HCT116 (cell line): ENCODE data around the gene SWAP70. TPM values are rescaled to one million over a fixed set of nuclear protein-coding genes. Genes with fewer than 3 reads are reported as not detected.

Experiments used
- ATAC-seq: fragments of 200-7000 bp; cut with Tn5 transposase; 2 replicates; pipeline ENCODE4 v1.9.1; 2020; ENCODE audit warnings: mild to moderate bottlenecking, moderate library complexity
- BruUV-seq: library from RNA; stranded (reverse); fragments of 400-500 nt; replicated peaks from 2 replicates; lab custom pipeline; 2021; lab: Mats Ljungman, UMichigan
- CTCF ChIA-PET: fragments of 300-600 bp; sonication (Branson Sonifier 250); formaldehyde crosslinking; loops from one replicate; lab custom pipeline; 2021; ENCODE audit warnings: antibody characterized with exemption; lab: Charles Lee
- POLR2A ChIA-PET: fragments of 300-600, 350-600 bp; sonication (Branson Sonifier 250); formaldehyde crosslinking; loops from one replicate; lab custom pipeline; 2021; ENCODE audit warnings: antibody characterized with exemption; lab: Charles Lee
- RAD21 ChIA-PET, 2 experiments: fragments of 300-600 bp; sonication (Branson Sonifier 250); formaldehyde crosslinking; loops; one replicate each; lab custom pipeline; 2023; ENCODE audit warnings: low total read pairs in 2 of 2; ENCODE audit not compliant: uncharacterized antibody in 2 of 2, unreplicated experiment in 2 of 2, low non-redundant PET in 1 of 2; lab: Charles Lee
- DNase-seq: peaks from one replicate; pipeline ENCODE4 v3.0.0-alpha.2; 2010; ENCODE audit warnings: low read depth, low spot score
- H2AFZ ChIP-seq: fragments of 200-600 bp; shearing (Covaris generic), sonication (generic); 2 replicates; pipeline ENCODE4 v1.6.1; 2017; ENCODE audit warnings: low read depth, mixed run types, mixed read lengths, antibody characterized with exemption, low read length; ENCODE audit not compliant: poor library complexity, severe bottlenecking
- H3K27ac ChIP-seq: 2 replicates; pipeline ENCODE4 v1.5.1; 2012; ENCODE audit warnings: low read depth, low read length
- H3K27me3 ChIP-seq: fragments of 200-600 bp; sonication (generic); 2 replicates; pipeline ENCODE4 v1.6.1; 2016; ENCODE audit warnings: mixed run types, low read length, mixed read lengths; ENCODE audit not compliant: insufficient read depth
- H3K36me3 ChIP-seq, 2 experiments: fragments of 200-500 bp in 1 of 2; fragments of 200-600 bp in 1 of 2; sonication (Bioruptor generic) in 1 of 2; sonication (generic) in 1 of 2; 2 replicates each; pipeline versions ENCODE4 v1.5.1 to v1.6.1; 2014 to 2016; ENCODE audit warnings: low read length in 2 of 2, inconsistent platforms in 1 of 2, mixed read lengths in 1 of 2, mixed run types in 1 of 2; ENCODE audit not compliant: insufficient read depth in 2 of 2, control insufficient read depth in 1 of 2
- H3K4me1 ChIP-seq, 2 experiments: fragments of 200-600 bp in 1 of 2; sonication (generic) in 1 of 2; 2 replicates each; pipeline versions ENCODE4 v1.5.1 to v1.6.1; 2012 to 2017; ENCODE audit warnings: low read length in 2 of 2, inconsistent platforms in 1 of 2, mild to moderate bottlenecking in 1 of 2, mixed read lengths in 1 of 2, mixed run types in 1 of 2, moderate library complexity in 1 of 2; ENCODE audit not compliant: insufficient read depth in 2 of 2, control insufficient read depth in 1 of 2
- H3K4me2 ChIP-seq: fragments of 200-600 bp; sonication (generic); 2 replicates; pipeline ENCODE4 v1.6.1; 2017; ENCODE audit warnings: mixed run types, low read length, mixed read lengths
- H3K4me3 ChIP-seq, 2 experiments: fragments of 200-600 bp in 1 of 2; sonication (generic) in 1 of 2; replicated peaks in 1 of 2; 2 replicates each; pipeline ENCODE4 v1.5.1; 2011 to 2016; ENCODE audit warnings: low read length in 2 of 2, control low read depth in 1 of 2, low read depth in 1 of 2, mild to moderate bottlenecking in 1 of 2, mixed read lengths in 1 of 2, mixed run types in 1 of 2
- H3K79me2 ChIP-seq: fragments of 200-600 bp; sonication (generic); 2 replicates; pipeline ENCODE4 v1.6.1; 2017; ENCODE audit warnings: mild to moderate bottlenecking, mixed run types, low read length, moderate library complexity, mixed read lengths; ENCODE audit not compliant: insufficient read depth
- H3K9ac ChIP-seq: fragments of 200-600 bp; sonication (generic); 2 replicates; pipeline ENCODE4 v1.6.1; 2016; ENCODE audit warnings: low read length, mixed read lengths
- H3K9me2 ChIP-seq: fragments of 200-600 bp; sonication (generic), shearing (Covaris generic); 2 replicates; pipeline ENCODE4 v1.6.1; 2017; ENCODE audit warnings: mixed run types, mild to moderate bottlenecking, moderate library complexity; ENCODE audit not compliant: insufficient read depth
- H3K9me3 ChIP-seq, 2 experiments: fragments of 200-500 bp in 1 of 2; fragments of 200-600 bp in 1 of 2; sonication (Bioruptor generic) in 1 of 2; sonication (generic) in 1 of 2; 2 replicates each; pipeline ENCODE4 v1.6.1; 2014 to 2017; ENCODE audit warnings: low read length in 2 of 2, mixed read lengths in 2 of 2, inconsistent platforms in 1 of 2, low read depth in 1 of 2, mild to moderate bottlenecking in 1 of 2, mixed run types in 1 of 2, moderate library complexity in 1 of 2; ENCODE audit not compliant: control insufficient read depth in 1 of 2, insufficient read depth in 1 of 2
- H4K20me1 ChIP-seq: fragments of 200-600 bp; sonication (generic), shearing (Covaris generic); 2 replicates; pipeline ENCODE4 v1.6.1; 2017; ENCODE audit warnings: mixed run types, mild to moderate bottlenecking, moderate library complexity; ENCODE audit not compliant: insufficient read depth
- CBX3 ChIP-seq: IDR thresholded peaks from 2 replicates; pipeline ENCODE4 v1.6.1; 2012; ENCODE audit warnings: low read depth
- JUND ChIP-seq: IDR thresholded peaks from 2 replicates; pipeline ENCODE4 v1.6.1; 2012
- POLR2A ChIP-seq: IDR thresholded peaks from 2 replicates; pipeline ENCODE4 v1.7.0; 2011; ENCODE audit warnings: borderline replicate concordance; ENCODE audit not compliant: insufficient read depth, insufficient read length; ENCODE audit errors: extremely low read depth
- RAD21 ChIP-seq: IDR thresholded peaks from 2 replicates; pipeline ENCODE4 v1.6.1; 2012; ENCODE audit warnings: low read depth, mild to moderate bottlenecking
- SIN3A ChIP-seq: IDR thresholded peaks from 2 replicates; pipeline ENCODE4 v1.6.1; 2012; ENCODE audit warnings: low read depth
- SP1 ChIP-seq: IDR thresholded peaks from 2 replicates; pipeline ENCODE4 v1.6.1; 2012; ENCODE audit warnings: low read depth
- TCF7L2 ChIP-seq: IDR thresholded peaks from 2 replicates; pipeline ENCODE4 v1.7.0; 2011; ENCODE audit warnings: borderline replicate concordance, inconsistent platforms; ENCODE audit not compliant: insufficient read depth, insufficient read length; ENCODE audit errors: extremely low read depth
- intact Hi-C: fragments of 100-400 bp; cut with micrococcal nuclease; formaldehyde crosslinking; loops from 2 replicates; pipeline ENCODE4 v1.10.0; 2022
- total RNA-seq: library from RNA; stranded (reverse); gene quantifications from one replicate; pipeline ENCODE4 v1.2.1, GENCODE V29; 2021; ENCODE audit not compliant: unreplicated experiment
- TF ChIP-seq, protein P1 (sequence below), 3 experiments: fragments of 200-600 bp in 1 of 3; sonication (generic) in 1 of 3; IDR thresholded peaks in 2 of 3; conservative IDR thresholded peaks in 1 of 3; 2 replicates each; pipeline ENCODE4 v1.5.1; 2012 to 2017; ENCODE audit warnings: low read depth in 2 of 3, low read length in 2 of 3, antibody characterized with exemption in 1 of 3, borderline replicate concordance in 1 of 3, control low read depth in 1 of 3, mild to moderate bottlenecking in 1 of 3, mixed read lengths in 1 of 3, mixed run types in 1 of 3, moderate library complexity in 1 of 3; ENCODE audit not compliant: insufficient read depth in 1 of 3
- TF ChIP-seq, protein P2 (sequence below): IDR thresholded peaks from 2 replicates; pipeline ENCODE4 v1.6.1; 2012; ENCODE audit warnings: low read depth

Gene SWAP70
- total RNA-seq, 1 experiment from 2014 or later, result 20.6 TPM

DNA sequence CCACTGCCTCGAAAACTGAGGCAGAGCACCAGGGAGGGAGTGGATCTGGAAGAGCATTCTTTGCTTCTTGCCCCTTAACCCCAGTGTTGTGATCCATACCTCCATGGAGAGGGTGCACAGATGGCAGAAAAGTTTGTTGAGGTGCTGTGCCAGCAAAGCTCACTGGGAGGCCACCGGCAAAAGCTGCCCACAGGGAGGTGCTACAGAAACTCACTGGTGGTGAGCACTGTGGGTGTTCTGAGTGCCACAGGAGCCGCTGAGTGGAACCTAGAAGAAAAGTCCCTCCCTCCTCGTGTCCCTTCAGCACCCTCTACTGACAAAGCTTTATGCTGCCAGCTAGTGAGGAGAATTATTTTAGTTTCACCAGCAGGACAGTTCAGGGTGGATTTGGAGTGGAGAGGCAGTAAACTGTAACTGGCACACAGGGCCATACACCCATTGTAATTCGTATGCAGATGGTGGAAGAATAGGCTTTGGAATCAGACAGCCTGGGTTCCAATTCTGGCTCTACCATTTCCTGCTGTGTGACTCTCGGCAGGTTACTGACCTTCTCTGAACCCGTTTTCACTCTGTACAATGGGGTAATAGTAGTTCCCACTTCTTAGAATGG, 84.6 kb downstream of the SWAP70 start:
- no TSS peak for BruUV-seq
- no peak overlapping the region for H3K9ac ChIP-seq
- no peak overlapping the region for H3K4me2 ChIP-seq
- no peak overlapping the region for H2AFZ ChIP-seq
- H3K4me1 ChIP-seq, result peaks cover 3 to 8% of the 10 kb centered on the region in 2 experiments; a peak in 3 of 4 replicates
- H4K20me1 ChIP-seq, result no peaks in the 10 kb centered on the region
- DNase-seq, result peak; percentile 70
- H3K4me3 ChIP-seq, result no peak overlapping the region
- H3K79me2 ChIP-seq, result no peaks in the 10 kb centered on the region
- intact Hi-C loops, result loop anchor here (1.0 to 2.0 kb wide), 2 partner anchors 135 to 214 kb away; no protein-coding TSS in a partner anchor
- TF ChIP-seq, protein P1, sequence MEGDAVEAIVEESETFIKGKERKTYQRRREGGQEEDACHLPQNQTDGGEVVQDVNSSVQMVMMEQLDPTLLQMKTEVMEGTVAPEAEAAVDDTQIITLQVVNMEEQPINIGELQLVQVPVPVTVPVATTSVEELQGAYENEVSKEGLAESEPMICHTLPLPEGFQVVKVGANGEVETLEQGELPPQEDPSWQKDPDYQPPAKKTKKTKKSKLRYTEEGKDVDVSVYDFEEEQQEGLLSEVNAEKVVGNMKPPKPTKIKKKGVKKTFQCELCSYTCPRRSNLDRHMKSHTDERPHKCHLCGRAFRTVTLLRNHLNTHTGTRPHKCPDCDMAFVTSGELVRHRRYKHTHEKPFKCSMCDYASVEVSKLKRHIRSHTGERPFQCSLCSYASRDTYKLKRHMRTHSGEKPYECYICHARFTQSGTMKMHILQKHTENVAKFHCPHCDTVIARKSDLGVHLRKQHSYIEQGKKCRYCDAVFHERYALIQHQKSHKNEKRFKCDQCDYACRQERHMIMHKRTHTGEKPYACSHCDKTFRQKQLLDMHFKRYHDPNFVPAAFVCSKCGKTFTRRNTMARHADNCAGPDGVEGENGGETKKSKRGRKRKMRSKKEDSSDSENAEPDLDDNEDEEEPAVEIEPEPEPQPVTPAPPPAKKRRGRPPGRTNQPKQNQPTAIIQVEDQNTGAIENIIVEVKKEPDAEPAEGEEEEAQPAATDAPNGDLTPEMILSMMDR (IDR thresholded peaks at IDR 0.05 in 2 of 3, conservative IDR thresholded peaks at IDR 0.05 in 1 of 3; ENCODE audit: borderline replicate concordance in 1 of 3, insufficient read depth in 1 of 3, low read depth in 2 of 3, low read length in 2 of 3), result peak; percentile 73 to 96 (median 79)
- TF ChIP-seq RAD21 (peak; percentile 92), CBX3 (no peak)
- TF ChIP-seq, all 23 proteins: peak for 2
- no peaks in the 10 kb centered on the region for H3K9me3 ChIP-seq
- peak; percentile 98 for ATAC-seq
- H3K9me2 ChIP-seq, result no peaks in the 10 kb centered on the region
- CTCF ChIA-PET, result interaction anchor here (0.6 to 3.6 kb wide), 15 partner anchors 11 to 1502 kb away, joined by 3 to 25 read pairs (median 4); partner anchors contain the start of gene ADM
- no peaks in the 10 kb centered on the region for H3K36me3 ChIP-seq
- POLR2A ChIA-PET, result interaction anchor here (0.7 to 1.9 kb wide), 2 partner anchors 11 to 135 kb away, joined by 3 to 4 read pairs; no protein-coding TSS in a partner anchor
- RAD21 ChIA-PET, result interaction anchor here (0.6 to 1.9 kb wide), 7 partner anchors 11 to 241 kb away, joined by 3 to 5 read pairs (median 3); no protein-coding TSS in a partner anchor
- no peak overlapping the region for H3K27ac ChIP-seq
- no peaks in the 10 kb centered on the region for H3K27me3 ChIP-seq

GRCh38 chr11:9750551-9750950, 86.7 kb downstream of the SWAP70 start:
- H3K9me2 ChIP-seq, result no peaks in the 10 kb centered on the region
- H3K9me3 ChIP-seq, result no peaks in the 10 kb centered on the region
- POLR2A ChIA-PET, result interaction anchor here (0.6 to 1.4 kb wide), 2 partner anchors 9 to 787 kb away, joined by 3 read pairs; no protein-coding TSS in a partner anchor
- ATAC-seq, result no peak
- no peaks in the 10 kb centered on the region for H3K36me3 ChIP-seq
- CTCF ChIA-PET, result interaction anchor here (0.9 to 3.6 kb wide), 2 partner anchors 137 to 144 kb away, joined by 4 to 24 read pairs; no protein-coding TSS in a partner anchor
- no peaks in the 10 kb centered on the region for H3K79me2 ChIP-seq
- no peak overlapping the region for H2AFZ ChIP-seq
- H3K27me3 ChIP-seq, result no peaks in the 10 kb centered on the region
- no peak for DNase-seq
- no peak overlapping the region for H3K4me2 ChIP-seq
- no peak overlapping the region for H3K4me3 ChIP-seq
- intact Hi-C loops, result no loop called here
- RAD21 ChIA-PET, result no interaction called here
- no peak overlapping the region for H3K9ac ChIP-seq
- H3K4me1 ChIP-seq, result peaks cover 3 to 8% of the 10 kb centered on the region in 2 experiments; a peak in 3 of 4 replicates
- no peak overlapping the region for H3K27ac ChIP-seq
- no peaks in the 10 kb centered on the region for H4K20me1 ChIP-seq
- TSS peak; percentile 53 for BruUV-seq
- TF ChIP-seq RAD21, result no peak
- TF ChIP-seq JUND, result no peak
- TF ChIP-seq, protein P1 (IDR thresholded peaks at IDR 0.05 in 2 of 3, conservative IDR thresholded peaks at IDR 0.05 in 1 of 3; ENCODE audit: borderline replicate concordance in 1 of 3, insufficient read depth in 1 of 3, low read depth in 2 of 3, low read length in 2 of 3), result no peak
- TF ChIP-seq POLR2A, result no peak
- no peak for TF ChIP-seq TCF7L2
- no peak for TF ChIP-seq SIN3A
- no peak for TF ChIP-seq SP1
- no peak for TF ChIP-seq CBX3
- TF ChIP-seq, protein P2, sequence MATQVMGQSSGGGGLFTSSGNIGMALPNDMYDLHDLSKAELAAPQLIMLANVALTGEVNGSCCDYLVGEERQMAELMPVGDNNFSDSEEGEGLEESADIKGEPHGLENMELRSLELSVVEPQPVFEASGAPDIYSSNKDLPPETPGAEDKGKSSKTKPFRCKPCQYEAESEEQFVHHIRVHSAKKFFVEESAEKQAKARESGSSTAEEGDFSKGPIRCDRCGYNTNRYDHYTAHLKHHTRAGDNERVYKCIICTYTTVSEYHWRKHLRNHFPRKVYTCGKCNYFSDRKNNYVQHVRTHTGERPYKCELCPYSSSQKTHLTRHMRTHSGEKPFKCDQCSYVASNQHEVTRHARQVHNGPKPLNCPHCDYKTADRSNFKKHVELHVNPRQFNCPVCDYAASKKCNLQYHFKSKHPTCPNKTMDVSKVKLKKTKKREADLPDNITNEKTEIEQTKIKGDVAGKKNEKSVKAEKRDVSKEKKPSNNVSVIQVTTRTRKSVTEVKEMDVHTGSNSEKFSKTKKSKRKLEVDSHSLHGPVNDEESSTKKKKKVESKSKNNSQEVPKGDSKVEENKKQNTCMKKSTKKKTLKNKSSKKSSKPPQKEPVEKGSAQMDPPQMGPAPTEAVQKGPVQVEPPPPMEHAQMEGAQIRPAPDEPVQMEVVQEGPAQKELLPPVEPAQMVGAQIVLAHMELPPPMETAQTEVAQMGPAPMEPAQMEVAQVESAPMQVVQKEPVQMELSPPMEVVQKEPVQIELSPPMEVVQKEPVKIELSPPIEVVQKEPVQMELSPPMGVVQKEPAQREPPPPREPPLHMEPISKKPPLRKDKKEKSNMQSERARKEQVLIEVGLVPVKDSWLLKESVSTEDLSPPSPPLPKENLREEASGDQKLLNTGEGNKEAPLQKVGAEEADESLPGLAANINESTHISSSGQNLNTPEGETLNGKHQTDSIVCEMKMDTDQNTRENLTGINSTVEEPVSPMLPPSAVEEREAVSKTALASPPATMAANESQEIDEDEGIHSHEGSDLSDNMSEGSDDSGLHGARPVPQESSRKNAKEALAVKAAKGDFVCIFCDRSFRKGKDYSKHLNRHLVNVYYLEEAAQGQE, result no peak
